Neural crest cell (in vitro differentiated cells): Measurements from ENCODE around the gene SCUBE1. TPM values are rescaled to one million over a fixed set of nuclear protein-coding genes. Genes with fewer than 3 reads are reported as not detected.

Experiments used
- DNase-seq: peaks from one replicate; pipeline ENCODE4 v3.0.0; 2021; ENCODE audit warnings: low read depth, mixed read lengths, low spot score
- H3K27ac Mint-ChIP-seq: one replicate; pipeline ENCODE4 v1.8.0; 2021; ENCODE audit warnings: mild to moderate bottlenecking, mixed read lengths; ENCODE audit not compliant: unreplicated experiment
- H3K27me3 Mint-ChIP-seq: 2 replicates; pipeline ENCODE4 v1.8.0; 2021; ENCODE audit warnings: low read depth, mild to moderate bottlenecking, mixed read lengths
- H3K36me3 Mint-ChIP-seq: 2 replicates; pipeline ENCODE4 v1.8.0; 2021; ENCODE audit warnings: low read depth, mild to moderate bottlenecking, mixed read lengths
- H3K4me1 Mint-ChIP-seq: 2 replicates; pipeline ENCODE4 v1.8.0; 2021; ENCODE audit warnings: mixed read lengths
- H3K4me3 Mint-ChIP-seq: one replicate; pipeline ENCODE4 v1.8.0; 2021; ENCODE audit warnings: mild to moderate bottlenecking, mixed read lengths
- H3K9me3 Mint-ChIP-seq: 2 replicates; pipeline ENCODE4 v1.8.0; 2021; ENCODE audit warnings: mixed read lengths
- CTCF ChIP-seq: fragments of 200-600 bp; sonication (generic); conservative IDR thresholded peaks from 2 replicates; pipeline ENCODE4 v1.5.0; 2021; ENCODE audit warnings: antibody characterized with exemption, mild to moderate bottlenecking
- total RNA-seq: library from RNA; stranded (reverse); gene quantifications from 2 replicates; pipeline ENCODE4 v1.2.1, GENCODE V29; 2021

SCUBE1 gene
- total RNA-seq, 1 donor from 2014 or later: 12.1 TPM

GRCh38 chr22:43212434-43212952 is 130.7 kb downstream of the SCUBE1 start:
- no peaks in the 10 kb centered on the region for H3K27me3 Mint-ChIP-seq
- H3K27ac Mint-ChIP-seq: no peak overlapping the region
- H3K4me3 Mint-ChIP-seq: no peak overlapping the region
- no peak for DNase-seq
- H3K36me3 Mint-ChIP-seq: no peaks in the 10 kb centered on the region
- no peaks in the 10 kb centered on the region for H3K9me3 Mint-ChIP-seq
- H3K4me1 Mint-ChIP-seq: peaks cover 18% of the 10 kb centered on the region
- TF ChIP-seq CTCF: no peak

GRCh38 chr22:43211941-43212433 is 131.2 kb downstream of the SCUBE1 start:
- TF ChIP-seq CTCF: no peak
- Mint-ChIP-seq H3K27me3 (no peaks in the 10 kb centered on the region), H3K4me1 (peaks cover 18% of the 10 kb centered on the region), H3K9me3 (no peaks in the 10 kb centered on the region), H3K4me3 (no peak overlapping the region), H3K27ac (no peak overlapping the region), H3K36me3 (no peaks in the 10 kb centered on the region)
- DNase-seq: no peak

- H3K27ac Mint-ChIP-seq: no peak overlapping the region
- no peaks in the 10 kb centered on the region for H3K27me3 Mint-ChIP-seq
- H3K36me3 Mint-ChIP-seq: no peaks in the 10 kb centered on the region
- TF ChIP-seq CTCF: no peak
- no peak for DNase-seq
- H3K4me3 Mint-ChIP-seq: no peak overlapping the region
- H3K9me3 Mint-ChIP-seq: no peaks in the 10 kb centered on the region
- H3K4me1 Mint-ChIP-seq: peaks cover 18% of the 10 kb centered on the region
These were observed 132.3 kb downstream of the SCUBE1 start for GRCh38 chr22:43210631-43211515.

- Mint-ChIP-seq H3K4me1 (peaks cover 9% of the 10 kb centered on the region), H3K4me3 (no peak overlapping the region), H3K27ac (no peak overlapping the region), H3K36me3 (no peaks in the 10 kb centered on the region), H3K27me3 (no peaks in the 10 kb centered on the region), H3K9me3 (no peaks in the 10 kb centered on the region)
- no peak for DNase-seq
- TF ChIP-seq CTCF: no peak
These were observed 133.2 kb downstream of the SCUBE1 start for GRCh38 chr22:43209971-43210370.

GRCh38 chr22:43209523-43209890 is 133.7 kb downstream of the SCUBE1 start:
- Mint-ChIP-seq H3K36me3 (no peaks in the 10 kb centered on the region), H3K4me3 (no peak overlapping the region), H3K9me3 (no peaks in the 10 kb centered on the region), H3K27ac (no peak overlapping the region), H3K4me1 (peaks cover 7% of the 10 kb centered on the region), H3K27me3 (no peaks in the 10 kb centered on the region)
- TF ChIP-seq CTCF: no peak
- no peak for DNase-seq
